T-helper 2 cell (primary cell): Measurements from ENCODE around the gene LY6G6D.

Source experiments
- DNase-seq, 5 experiments: peaks; one replicate each; pipeline versions ENCODE4 v3.0.0 to v3.0.0-alpha.2; 2012 to 2022

Gene LY6G6D

DNA sequence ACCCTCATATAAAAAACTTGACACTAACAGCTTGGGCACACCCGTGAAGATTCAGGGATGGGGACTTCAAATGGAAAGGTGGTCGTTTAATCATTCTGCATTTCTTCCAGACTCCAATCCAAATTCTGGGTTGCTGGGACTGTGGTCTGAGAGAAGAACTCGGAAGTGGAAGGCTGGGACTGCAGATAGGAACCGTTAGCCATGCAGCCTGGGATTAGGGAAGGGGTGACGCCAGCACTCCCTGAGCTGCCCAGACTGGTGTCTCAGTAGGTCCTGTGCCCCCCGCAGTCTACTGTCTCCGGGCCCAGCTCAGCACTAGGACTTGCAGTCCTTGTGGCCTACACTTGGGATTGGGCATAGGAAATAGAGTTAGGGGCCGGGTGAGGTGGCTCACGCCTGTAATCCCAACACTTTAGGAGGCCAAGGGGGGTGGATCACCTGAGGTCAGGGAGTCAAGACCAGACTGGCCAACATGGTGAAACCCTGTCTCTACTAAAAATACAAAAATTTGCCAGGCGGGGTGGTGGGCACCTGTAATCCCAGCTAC, 21.7 kb downstream of the LY6G6D start:
- no peak for DNase-seq

DNA sequence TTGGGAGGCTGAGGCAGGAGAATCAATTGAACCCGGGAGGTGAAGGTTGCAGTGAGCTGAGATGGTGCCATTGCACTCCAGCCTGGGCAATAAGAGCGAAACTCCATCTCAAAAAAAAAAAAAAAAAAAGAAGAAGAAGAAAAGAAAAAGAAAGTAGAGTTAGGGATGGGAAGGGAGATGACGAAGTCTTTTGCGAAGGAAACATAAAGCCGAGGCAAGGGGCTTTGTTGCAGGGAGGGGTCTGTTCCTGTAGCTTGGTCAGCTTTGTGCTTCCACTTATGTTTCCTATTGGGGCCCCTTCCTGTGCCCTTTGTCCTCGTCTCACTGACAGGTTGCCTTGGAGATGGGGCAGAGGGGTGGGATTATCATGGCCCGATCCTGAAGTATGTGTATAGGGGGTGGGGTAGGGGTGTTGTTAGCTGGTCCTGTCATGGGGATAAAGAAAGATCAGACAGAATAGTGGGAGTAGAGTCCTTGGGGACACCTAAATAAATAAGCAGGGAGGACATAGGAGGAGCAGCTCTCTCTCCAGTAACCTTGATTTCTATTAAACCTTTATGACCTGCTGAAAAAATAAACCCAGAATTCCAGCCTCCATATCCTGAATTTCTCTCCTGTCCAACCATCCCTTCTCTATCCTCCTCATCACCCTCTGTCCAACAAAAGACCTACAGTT, 22.3 kb downstream of the LY6G6D start:
- peak in 1 of 5 experiments; percentile 35 for DNase-seq

DNA sequence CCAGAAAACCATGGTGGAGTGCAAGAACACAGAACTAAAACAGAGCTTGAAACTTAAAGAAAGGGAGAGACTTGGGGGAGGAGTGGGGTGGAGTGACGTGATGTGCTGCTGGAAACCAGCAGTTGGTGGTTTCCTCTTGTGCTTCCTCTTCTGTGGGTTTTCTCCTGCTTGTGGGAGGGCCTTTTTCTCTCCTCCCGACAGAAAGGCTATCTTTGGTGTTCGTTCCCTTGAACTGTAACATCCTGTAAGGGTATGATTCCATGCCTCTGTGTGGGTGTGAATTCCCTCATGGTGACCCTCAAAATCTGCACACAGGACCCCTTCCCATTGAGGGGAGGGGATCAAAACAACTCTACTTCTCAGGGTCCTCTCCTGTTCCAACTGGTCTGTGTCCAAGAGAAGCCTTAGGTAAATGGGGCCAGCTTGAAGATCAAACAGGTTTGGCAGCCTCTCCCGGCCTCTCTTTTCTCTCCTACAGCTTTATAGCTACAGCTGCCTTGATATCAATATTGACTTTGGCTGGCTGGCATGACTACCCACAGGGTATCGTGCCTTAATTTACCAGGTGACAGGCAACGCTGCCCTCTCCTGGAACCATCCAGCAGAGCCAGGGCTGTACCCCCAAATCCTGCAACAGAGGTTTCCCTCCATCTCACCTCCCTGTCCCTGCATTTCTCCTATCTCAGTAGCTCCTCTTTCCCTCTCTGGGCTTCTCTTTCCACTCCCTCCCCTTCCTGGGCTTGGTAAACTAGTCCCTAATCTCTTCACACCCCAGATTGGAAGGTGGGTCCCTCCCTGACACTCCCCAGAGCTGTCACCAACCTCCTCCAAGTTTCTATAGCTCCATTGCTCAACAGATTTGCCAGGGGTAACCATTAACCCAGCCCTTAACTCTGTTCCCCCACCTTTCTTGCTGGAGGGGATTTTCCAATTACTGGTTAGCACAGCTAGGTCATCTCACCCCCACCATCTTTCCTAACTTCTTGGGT, 23.1 kb downstream of the LY6G6D start:
- peak in 4 of 5 experiments; percentile 30 to 95 (median 70) for DNase-seq

DNA sequence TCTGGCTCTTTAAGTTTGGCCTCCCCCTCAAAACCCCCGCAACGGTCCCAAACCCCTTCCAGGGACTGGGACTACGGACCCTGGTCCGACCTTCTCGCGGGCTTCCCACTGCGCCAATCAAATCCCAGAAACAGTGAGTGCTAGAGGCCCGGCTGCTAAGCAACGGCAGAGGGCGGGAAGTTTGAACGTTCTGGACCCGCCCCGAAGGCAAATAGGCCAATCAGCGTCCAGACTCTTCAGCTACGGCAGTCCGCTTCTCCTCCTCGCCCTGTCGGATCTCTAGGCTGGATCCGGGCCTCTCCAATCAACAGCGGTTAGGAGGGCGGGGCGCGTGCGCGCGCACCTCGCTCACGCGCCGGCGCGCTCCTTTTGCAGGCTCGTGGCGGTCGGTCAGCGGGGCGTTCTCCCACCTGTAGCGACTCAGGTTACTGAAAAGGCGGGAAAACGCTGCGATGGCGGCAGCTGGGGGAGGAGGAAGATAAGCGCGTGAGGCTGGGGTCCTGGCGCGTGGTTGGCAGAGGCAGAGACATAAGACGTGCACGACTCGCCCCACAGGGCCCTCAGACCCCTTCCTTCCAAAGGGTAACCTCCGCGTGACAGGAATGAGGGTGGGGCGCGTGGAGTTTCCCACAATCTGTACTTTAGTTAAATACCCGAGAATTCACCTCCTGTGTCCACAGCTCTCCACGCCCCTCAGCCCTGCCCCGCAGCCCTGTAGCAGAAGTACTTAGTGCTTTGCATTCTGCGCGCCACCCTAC, 24.7 kb downstream of the LY6G6D start, which contains the start of gene MSH5:
Gene MSH5 (plus strand): TSS at position 367 of the 758 bp plus-strand sequence. CDS start 462 bp downstream, outside the sequence.
- peak; percentile 91 to 99 (median 92) for DNase-seq

DNA sequence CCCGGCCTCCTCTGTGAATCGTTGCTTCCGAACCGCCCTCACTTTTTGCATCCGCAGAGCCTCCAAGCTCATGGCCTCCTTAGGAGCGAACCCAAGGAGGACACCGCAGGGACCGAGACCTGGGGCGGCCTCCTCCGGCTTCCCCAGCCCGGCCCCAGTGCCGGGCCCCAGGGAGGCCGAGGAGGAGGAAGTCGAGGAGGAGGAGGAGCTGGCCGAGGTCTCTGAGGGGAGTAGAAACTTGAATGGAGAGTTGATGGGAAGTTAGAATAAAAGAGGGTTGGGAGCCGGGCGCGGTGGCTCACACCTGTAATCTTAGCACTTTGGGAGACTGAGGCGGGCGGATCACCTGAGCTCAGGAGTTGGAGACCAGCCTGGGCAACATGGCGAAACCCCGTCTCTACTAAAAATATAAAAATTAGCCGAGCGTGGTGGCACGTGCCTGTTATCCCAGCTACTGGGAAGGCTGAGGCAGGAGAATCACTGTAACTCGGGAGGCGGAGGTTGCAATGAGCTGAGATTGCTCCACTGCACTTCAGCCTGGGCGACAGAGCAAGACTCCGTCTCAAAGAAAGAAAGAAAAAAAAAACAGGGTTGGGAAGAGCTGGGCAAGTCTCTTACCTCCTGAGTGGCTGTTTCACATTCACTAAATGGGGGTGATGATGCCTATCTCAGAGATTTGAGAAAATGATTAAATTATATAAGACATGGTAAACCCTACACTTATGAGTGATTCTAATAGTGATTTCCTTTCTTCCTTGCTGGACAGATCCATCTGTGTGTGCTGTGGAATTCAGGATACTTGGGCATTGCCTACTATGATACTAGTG, 25.5 kb downstream of the LY6G6D start:
- peak in 1 of 5 experiments; percentile 24 for DNase-seq

DNA sequence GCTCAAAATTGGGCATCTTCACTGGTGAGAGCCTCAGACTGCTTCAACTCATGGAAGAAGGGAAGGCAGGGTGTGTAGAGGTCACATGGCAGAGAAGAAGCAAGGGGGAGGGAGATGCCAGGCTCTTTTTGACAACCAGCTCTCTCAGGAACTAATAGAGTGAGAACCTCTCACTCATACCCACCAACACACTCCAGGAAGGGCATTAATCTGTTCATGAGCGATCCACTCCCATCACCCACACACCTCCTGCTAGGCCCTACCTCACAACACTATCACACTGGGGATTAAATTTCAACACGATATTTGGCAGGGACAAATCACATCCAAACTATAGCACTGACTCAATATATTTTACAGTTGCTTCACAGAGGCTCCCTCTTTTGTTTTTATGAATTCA, 26.7 kb downstream of the LY6G6D start:
- DNase-seq = no peak

DNA sequence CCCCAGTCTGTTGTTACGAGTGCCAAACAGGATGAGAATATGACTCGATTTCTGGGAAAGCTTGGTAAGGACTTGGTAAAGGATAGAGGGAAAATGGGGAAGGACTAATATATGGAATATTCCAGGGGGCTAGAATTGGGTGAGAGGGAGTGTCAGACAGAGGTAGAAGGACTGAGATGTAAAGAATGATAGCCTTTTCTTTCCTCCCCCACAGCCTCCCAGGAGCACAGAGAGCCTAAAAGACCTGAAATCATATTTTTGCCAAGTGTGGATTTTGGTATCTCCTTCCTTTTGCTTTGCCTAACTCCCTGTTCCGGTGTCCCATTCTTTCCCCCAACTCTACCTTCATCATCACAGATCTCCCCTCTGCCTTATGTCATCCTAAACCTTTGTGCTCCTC, 27.7 kb downstream of the LY6G6D start:
- no peak for DNase-seq

DNA sequence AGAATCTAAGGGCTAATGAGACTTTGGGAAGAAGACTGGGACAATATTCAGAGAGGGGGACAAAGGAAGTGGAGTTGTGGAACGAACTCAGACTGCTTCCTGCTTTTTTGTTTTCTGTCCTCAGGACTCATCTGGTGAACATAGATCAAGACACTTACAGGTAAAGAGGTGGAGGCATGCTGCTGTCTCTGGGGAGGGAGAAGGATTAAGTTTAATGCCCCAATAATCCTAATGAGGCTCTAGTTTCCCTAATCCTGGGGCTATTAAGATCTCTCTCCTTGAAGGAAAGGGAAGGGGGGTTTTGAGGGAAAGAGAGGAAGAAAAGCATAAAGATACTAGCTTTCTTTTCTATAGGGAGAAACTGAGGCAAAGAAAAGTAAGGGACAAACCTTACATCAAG, 29.3 kb downstream of the LY6G6D start:
- DNase-seq = no peak

DNA sequence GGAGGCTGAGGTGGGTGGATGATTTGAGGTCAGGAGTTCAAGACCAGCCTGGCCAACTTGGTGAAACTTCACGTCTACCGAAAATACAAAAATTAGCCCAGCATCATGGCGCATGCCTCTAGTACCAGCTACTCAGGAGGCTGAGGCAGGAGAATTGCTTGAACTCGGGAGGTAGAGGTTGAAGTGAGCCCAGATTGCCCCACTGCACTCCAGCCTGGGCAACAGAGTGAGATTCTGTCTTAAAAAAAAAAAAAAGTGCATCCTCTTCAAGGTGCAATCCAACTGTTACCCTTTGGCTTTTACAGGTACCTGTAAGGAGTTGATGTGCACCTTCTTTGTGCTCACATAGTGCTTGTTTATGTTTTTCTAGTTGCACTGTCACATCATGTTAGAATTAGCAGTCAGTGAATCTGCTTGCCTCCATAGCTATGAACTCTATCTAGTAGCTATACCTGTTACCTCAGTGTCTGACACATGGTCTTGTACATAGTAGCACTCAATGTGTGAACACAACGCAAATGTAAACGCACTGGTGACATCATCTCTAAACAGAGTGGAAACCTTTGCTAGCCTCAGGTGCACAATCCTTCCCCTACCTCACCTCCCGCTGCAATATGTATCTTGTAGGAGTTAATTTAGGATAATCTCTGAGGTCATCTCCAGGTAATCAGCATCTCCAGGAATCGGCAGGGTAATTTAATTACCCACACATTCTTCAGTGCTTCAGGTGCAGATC, 34.3 kb downstream of the LY6G6D start:
- no peak for DNase-seq

DNA sequence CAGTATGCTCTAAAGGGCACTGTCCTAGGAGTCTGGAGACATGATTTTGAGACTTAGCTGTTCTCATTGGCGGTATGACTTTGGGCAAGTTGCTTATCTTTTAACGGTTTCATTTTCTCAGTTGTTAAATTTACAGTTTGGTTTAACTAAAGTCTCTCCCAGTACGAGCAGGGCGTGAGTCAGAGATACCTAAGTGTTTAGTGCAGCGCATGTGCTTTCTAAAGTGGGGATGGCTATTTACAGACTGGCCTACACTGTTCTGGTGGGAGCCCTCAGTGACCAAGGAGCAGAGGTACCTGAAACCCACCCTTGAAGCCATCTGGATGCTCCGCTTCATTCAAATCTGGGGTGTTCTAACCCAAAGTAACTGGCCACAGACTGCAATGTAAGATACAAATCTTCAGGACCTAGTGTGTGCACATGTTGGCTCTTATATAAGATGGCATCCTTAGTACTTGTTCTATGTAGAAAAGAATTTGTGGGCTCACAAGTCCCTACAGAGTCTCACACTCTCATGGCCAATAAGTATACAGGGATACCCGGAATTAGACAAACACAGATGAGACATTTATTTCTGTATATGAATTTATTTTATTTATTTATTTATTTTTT, 35.4 kb downstream of the LY6G6D start:
- no peak for DNase-seq

DNA sequence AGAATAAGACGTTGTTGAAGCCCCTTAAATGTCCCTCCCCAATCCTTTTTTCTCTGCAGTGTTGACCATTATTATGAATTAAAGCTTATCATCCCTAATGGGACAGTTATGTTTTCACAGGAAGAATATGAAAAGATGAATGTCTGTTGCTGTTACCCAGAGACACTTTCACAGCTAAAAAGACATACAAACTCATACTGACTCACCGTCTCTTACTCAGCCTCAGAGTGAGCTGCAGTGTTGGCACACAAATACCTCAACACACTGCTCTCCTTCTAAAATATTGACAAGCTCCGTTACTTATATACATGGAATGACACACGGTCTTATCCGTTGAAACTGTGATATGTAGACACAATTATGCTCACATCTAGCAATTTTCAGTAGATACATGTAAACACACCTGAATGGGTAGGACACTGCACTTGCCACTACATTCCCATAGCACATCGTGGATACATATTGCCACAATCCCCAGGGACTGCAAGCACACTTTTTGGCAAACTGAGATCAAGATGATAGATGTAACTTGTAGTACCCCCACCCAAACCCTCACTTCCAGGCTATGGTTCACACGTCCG, 37.7 kb downstream of the LY6G6D start:
- no peak for DNase-seq

DNA sequence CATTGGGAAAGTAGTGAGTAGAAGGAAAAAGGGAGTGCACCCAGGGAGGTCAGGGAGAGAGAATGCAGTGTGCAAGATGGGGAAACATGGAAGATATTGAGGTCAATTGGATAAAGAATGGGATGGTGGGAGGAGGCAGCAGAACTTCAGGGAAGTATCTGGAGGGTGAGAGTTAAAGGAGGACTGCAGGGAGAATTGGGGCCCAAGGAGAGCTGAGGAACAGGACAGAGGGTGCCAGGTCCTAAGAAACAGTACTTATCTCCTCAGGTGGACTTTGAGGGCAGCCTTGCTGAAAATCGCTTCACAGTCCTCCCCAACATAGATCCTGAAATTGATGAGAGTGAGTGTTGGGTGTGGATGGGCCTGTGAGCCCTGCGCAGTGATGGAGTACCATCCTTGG, 43.1 kb downstream of the LY6G6D start:
- no peak for DNase-seq

DNA sequence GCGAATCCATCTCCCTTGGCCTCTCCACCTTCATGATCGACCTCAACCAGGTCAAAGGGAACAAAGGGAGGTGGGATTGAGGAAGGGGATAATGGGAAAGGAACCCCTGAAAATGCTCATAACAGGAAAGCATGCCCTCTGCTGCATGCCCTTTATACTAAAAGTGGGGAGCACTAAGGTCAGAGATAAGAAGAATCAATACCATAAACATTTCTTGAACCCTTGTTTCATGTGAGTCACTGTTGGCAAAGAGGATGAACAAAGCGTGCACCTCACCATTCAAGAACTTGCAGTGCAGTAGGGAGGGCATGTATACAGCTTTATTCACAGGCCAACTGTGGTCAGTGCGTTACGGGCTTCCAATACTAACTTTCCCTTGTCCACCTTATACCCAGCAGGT, 45.6 kb downstream of the LY6G6D start:
- DNase-seq = no peak

DNA sequence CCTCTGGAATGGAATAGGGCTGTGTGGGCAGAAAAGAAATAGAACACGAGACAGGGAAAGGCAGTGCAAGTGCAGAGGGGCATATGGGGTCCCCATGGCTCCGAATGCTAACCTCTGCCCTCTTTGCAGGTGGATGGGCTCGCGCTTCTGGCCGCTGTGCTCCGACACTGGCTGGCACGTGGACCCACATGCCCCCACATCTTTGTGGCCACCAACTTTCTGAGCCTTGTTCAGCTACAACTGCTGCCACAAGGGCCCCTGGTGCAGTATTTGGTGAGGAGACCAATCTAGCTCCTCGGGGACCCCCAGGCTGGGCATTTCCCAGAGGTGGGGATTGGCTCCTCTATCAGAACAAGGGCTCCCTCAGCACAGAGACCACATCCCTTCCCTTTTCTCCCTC, 46.2 kb downstream of the LY6G6D start:
- DNase-seq = no peak

DNA sequence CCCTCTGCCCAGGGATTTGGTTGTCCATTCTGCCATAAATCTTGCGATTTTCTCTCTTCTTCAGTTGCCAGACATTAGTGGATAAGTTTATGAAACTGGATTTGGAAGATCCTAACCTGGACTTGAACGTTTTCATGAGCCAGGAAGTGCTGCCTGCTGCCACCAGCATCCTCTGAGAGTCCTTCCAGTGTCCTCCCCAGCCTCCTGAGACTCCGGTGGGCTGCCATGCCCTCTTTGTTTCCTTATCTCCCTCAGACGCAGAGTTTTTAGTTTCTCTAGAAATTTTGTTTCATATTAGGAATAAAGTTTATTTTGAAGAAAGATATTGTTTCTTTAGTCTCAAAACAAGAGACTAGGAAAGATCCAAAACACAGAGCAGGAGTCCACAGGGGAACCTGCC, 47.2 kb downstream of the LY6G6D start, which contains the start of gene SAPCD1:
Gene SAPCD1 (plus strand): TSS at position 301 of the 400 bp plus-strand sequence. CDS start 399 bp downstream, outside the sequence.
- no peak for DNase-seq

DNA sequence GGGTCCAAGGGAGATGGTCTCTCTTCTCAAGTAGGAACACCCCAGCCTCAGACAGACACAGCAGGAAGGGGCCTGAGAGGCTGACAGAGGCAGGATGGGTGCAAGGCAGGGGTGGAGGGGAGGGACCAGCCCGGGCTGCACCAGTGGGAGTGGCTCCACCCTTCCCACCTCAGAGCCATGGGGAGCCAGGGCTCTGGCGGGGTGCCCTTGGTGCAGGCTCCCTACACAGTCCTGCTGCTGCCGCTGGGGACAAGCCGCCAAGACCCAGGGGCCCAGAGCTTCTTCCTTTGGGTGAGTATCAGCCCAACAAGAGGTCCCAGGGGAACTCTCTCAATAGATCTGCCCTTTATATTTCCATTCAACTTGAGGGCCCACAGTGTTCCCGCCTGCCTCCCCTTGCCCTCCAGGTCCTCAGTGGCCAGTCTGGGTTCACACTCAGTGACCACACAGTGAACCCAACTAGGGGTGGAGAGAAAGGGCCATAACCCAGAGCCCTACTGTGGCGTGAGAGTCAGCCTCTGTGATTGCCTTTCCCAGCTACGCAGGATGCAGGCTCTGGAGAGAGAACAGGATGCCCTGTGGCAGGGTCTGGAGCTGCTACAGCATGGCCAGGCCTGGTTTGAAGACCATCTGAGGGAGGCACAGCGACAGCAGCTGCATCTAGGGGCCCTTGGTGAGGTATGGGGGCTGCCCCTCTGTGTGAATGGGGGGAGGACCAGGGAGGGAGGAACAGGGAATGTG, 47.9 kb downstream of the LY6G6D start:
- no peak for DNase-seq

DNA sequence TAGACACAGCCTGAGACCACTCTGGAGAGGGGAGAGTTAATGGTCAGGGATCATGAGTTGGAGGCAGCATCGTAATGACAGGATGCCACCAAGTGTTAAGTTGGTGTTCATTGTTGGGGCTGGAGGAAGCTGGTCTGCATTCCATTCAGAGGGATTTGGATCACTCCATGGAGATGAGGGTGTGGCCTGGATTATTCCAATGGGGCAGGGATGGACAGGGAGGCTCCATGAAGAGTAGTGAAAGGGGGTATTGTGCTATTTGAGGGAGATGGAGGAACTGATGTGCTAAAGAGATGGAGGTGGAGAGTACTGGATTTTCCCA, 48.4 kb downstream of the LY6G6D start:
- DNase-seq = no peak

DNA sequence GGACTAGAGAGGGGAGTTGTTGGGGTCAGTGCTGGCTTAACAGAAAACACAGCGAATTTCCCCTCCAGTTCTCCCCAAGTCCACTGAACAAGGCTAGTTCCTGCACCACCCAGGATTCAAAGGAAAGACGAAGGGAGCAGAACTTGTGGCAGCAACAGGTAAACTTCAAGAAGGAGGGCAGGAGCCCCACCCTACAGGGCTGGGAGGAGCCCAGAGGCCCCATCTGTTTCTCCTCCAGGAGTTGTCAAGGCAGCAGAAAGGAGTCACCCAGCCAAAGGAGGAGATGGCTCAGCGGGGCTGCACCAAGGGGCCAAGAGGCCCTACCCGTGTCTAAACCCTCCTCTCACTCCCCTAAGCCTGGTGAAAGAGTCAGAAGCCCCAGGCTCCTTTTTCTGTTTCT, 49.0 kb downstream of the LY6G6D start:
- DNase-seq = no peak

DNA sequence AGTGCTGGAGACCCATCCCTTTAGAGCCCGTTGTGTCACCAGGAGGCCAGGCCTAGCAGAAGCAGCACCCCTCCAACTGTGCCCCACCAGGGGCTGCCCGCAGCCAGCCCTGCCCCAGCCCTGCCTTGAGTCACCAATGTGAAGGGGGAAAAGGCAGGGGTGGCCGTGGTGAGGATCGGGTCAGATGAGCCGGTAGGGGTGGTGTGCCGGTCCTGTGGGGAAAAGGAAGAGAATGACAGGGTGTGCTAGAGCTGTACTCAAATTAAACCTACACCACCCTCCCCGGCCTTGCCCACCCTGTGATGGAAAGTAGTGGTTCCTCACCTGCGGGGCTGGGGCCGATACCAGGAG, 50.4 kb downstream of the LY6G6D start:
- no peak for DNase-seq
